Effector memory CD8-positive, alpha-beta T cell (primary cell): ENCODE data around the gene NDST4.

ENCODE experiments used
- ATAC-seq: fragments of 150-1000 bp; cut with Tn5 transposase; replicated peaks from 2 replicates; pipeline ENCODE4 v1.10.0; 2021; ENCODE audit warnings: mild to moderate bottlenecking, moderate library complexity
- DNase-seq, 3 experiments: peaks; one replicate each; pipeline ENCODE4 v3.0.0; 2021
- H3K27ac Mint-ChIP-seq, 2 donors: one replicate each; pipeline ENCODE4 v1.8.0; 2022; ENCODE audit warnings: mild to moderate bottlenecking in 2 of 2, mixed read lengths in 2 of 2, moderate library complexity in 2 of 2
- H3K27me3 Mint-ChIP-seq, 2 donors: one replicate each; pipeline ENCODE4 v1.8.0; 2022; ENCODE audit warnings: mixed read lengths in 2 of 2
- H3K36me3 Mint-ChIP-seq: one replicate; pipeline ENCODE4 v1.8.0; 2022; ENCODE audit warnings: mild to moderate bottlenecking, moderate library complexity, mixed read lengths; ENCODE audit not compliant: insufficient read depth
- H3K4me1 Mint-ChIP-seq, 2 donors: one replicate each; pipeline ENCODE4 v1.8.0; 2022; ENCODE audit warnings: low read depth in 2 of 2, mixed read lengths in 2 of 2
- H3K4me3 Mint-ChIP-seq, 2 donors: one replicate each; pipeline ENCODE4 v1.8.0; 2022; ENCODE audit warnings: mild to moderate bottlenecking in 2 of 2, mixed read lengths in 2 of 2, moderate library complexity in 2 of 2
- H3K9me3 Mint-ChIP-seq, 2 donors: one replicate each; pipeline ENCODE4 v1.8.0; 2022; ENCODE audit warnings: mixed read lengths in 2 of 2
- total RNA-seq, 9 experiments: gene quantifications; one replicate each; lab custom pipeline; 2026; lab: John Stamatoyannopoulos, UW

The NDST4 gene
- total RNA-seq = 0 to 1.1 (median 0) reads per million in 9 experiments

- no peak within 1 kb of the TSS for H3K27ac Mint-ChIP-seq
- no peak for DNase-seq
- H3K4me1 Mint-ChIP-seq = no peaks in the 10 kb centered on the region
- peaks cover 0 to 2% of the 10 kb centered on the region in 2 donors for H3K9me3 Mint-ChIP-seq
- no peak within 1 kb of the TSS for H3K4me3 Mint-ChIP-seq
- ATAC-seq = no peak
- no peaks in the 10 kb centered on the region for H3K27me3 Mint-ChIP-seq
- peaks cover 4% of the 10 kb centered on the region for H3K36me3 Mint-ChIP-seq
Measured at GRCh38 chr4:115113506-115114106, at the start of gene NDST4. NDST4 (minus strand) TSS chr4:115113620; CDS start chr4:115077036, 36,584 bp downstream.

- H3K36me3 Mint-ChIP-seq = no peaks in the 10 kb centered on the region
- H3K4me3 Mint-ChIP-seq = no peak overlapping the region
- no peaks in the 10 kb centered on the region for H3K4me1 Mint-ChIP-seq
- H3K27ac Mint-ChIP-seq = no peak overlapping the region
- H3K9me3 Mint-ChIP-seq = peaks cover 1 to 8% of the 10 kb centered on the region in 2 donors
- no peak for ATAC-seq
- no peak for DNase-seq
- no peaks in the 10 kb centered on the region for H3K27me3 Mint-ChIP-seq
Measured at GRCh38 chr4:115159141-115159540, 45.7 kb upstream of the NDST4 start.

- H3K4me3 Mint-ChIP-seq = no peak overlapping the region
- no peak overlapping the region for H3K27ac Mint-ChIP-seq
- no peaks in the 10 kb centered on the region for H3K4me1 Mint-ChIP-seq
- H3K9me3 Mint-ChIP-seq = peaks cover 1 to 8% of the 10 kb centered on the region in 2 donors
- H3K36me3 Mint-ChIP-seq = no peaks in the 10 kb centered on the region
- ATAC-seq (no peak), DNase-seq (no peak)
- H3K27me3 Mint-ChIP-seq = no peaks in the 10 kb centered on the region
Measured at GRCh38 chr4:115158296-115158695, 44.9 kb upstream of the NDST4 start.

- H3K4me3 Mint-ChIP-seq = no peak overlapping the region
- no peaks in the 10 kb centered on the region for H3K27me3 Mint-ChIP-seq
- DNase-seq (no peak), ATAC-seq (no peak)
- no peaks in the 10 kb centered on the region for H3K4me1 Mint-ChIP-seq
- H3K36me3 Mint-ChIP-seq = no peaks in the 10 kb centered on the region
- peaks cover 1 to 8% of the 10 kb centered on the region in 2 donors for H3K9me3 Mint-ChIP-seq
- no peak overlapping the region for H3K27ac Mint-ChIP-seq
Measured at GRCh38 chr4:115154826-115155225, 41.4 kb upstream of the NDST4 start.

GRCh38 chr4:115152965-115153364 is 39.5 kb upstream of the NDST4 start:
- H3K27ac Mint-ChIP-seq = no peak overlapping the region
- no peak for ATAC-seq

GRCh38 chr4:115152081-115152480 is 38.7 kb upstream of the NDST4 start:
- H3K4me1 Mint-ChIP-seq = no peaks in the 10 kb centered on the region
- no peaks in the 10 kb centered on the region for H3K36me3 Mint-ChIP-seq
- peaks cover 0 to 1% of the 10 kb centered on the region in 2 donors for H3K9me3 Mint-ChIP-seq
- H3K4me3 Mint-ChIP-seq = no peak overlapping the region
- no peak for DNase-seq
- no peak overlapping the region for H3K27ac Mint-ChIP-seq
- no peaks in the 10 kb centered on the region for H3K27me3 Mint-ChIP-seq
- ATAC-seq = no peak

More at GRCh38 chr4:115152965-115153364, 39.5 kb upstream of the NDST4 start:
- no peaks in the 10 kb centered on the region for H3K4me1 Mint-ChIP-seq
- H3K27me3 Mint-ChIP-seq = no peaks in the 10 kb centered on the region
- H3K36me3 Mint-ChIP-seq = no peaks in the 10 kb centered on the region
- H3K9me3 Mint-ChIP-seq = peaks cover 1 to 5% of the 10 kb centered on the region in 2 donors
- no peak for DNase-seq
- H3K4me3 Mint-ChIP-seq = no peak overlapping the region

- Mint-ChIP-seq H3K9me3 (no peaks in the 10 kb centered on the region), H3K36me3 (no peaks in the 10 kb centered on the region), H3K27ac (no peak overlapping the region), H3K4me3 (no peak overlapping the region), H3K27me3 (no peaks in the 10 kb centered on the region), H3K4me1 (no peaks in the 10 kb centered on the region)
- DNase-seq (no peak), ATAC-seq (no peak)
Measured at GRCh38 chr4:115149106-115149505, 35.7 kb upstream of the NDST4 start.

- no peak overlapping the region for H3K27ac Mint-ChIP-seq
- ATAC-seq = no peak
- H3K27me3 Mint-ChIP-seq = no peaks in the 10 kb centered on the region
- no peaks in the 10 kb centered on the region for H3K36me3 Mint-ChIP-seq
- no peaks in the 10 kb centered on the region for H3K9me3 Mint-ChIP-seq
- no peak overlapping the region for H3K4me3 Mint-ChIP-seq
- no peaks in the 10 kb centered on the region for H3K4me1 Mint-ChIP-seq
- DNase-seq = no peak
Measured at GRCh38 chr4:115145393-115146160, 32.2 kb upstream of the NDST4 start.

- Mint-ChIP-seq H3K9me3 (no peaks in the 10 kb centered on the region), H3K4me1 (no peaks in the 10 kb centered on the region), H3K27me3 (peaks cover 0 to 9% of the 10 kb centered on the region in 2 donors), H3K36me3 (no peaks in the 10 kb centered on the region), H3K4me3 (no peak overlapping the region), H3K27ac (no peak overlapping the region)
- ATAC-seq = no peak
- DNase-seq = no peak
Measured at GRCh38 chr4:115128037-115128436, 14.6 kb upstream of the NDST4 start.

GRCh38 chr4:115126491-115126890 is 13.1 kb upstream of the NDST4 start:
- H3K4me3 Mint-ChIP-seq = no peak overlapping the region
- ATAC-seq (no peak), DNase-seq (no peak)
- peaks cover 0 to 6% of the 10 kb centered on the region in 2 donors for H3K27me3 Mint-ChIP-seq
- H3K9me3 Mint-ChIP-seq = no peaks in the 10 kb centered on the region
- no peak overlapping the region for H3K27ac Mint-ChIP-seq
- H3K4me1 Mint-ChIP-seq = no peaks in the 10 kb centered on the region
- no peaks in the 10 kb centered on the region for H3K36me3 Mint-ChIP-seq

GRCh38 chr4:115121351-115122043 is 8.1 kb upstream of the NDST4 start:
- Mint-ChIP-seq H3K27me3 (no peaks in the 10 kb centered on the region), H3K36me3 (no peaks in the 10 kb centered on the region), H3K27ac (no peak overlapping the region), H3K9me3 (no peaks in the 10 kb centered on the region), H3K4me1 (no peaks in the 10 kb centered on the region), H3K4me3 (no peak overlapping the region)
- ATAC-seq = no peak
- no peak for DNase-seq

GRCh38 chr4:115119804-115120352 is 6.5 kb upstream of the NDST4 start:
- Mint-ChIP-seq H3K4me1 (no peaks in the 10 kb centered on the region), H3K4me3 (no peak overlapping the region), H3K27ac (no peak overlapping the region), H3K27me3 (no peaks in the 10 kb centered on the region), H3K36me3 (no peaks in the 10 kb centered on the region), H3K9me3 (no peaks in the 10 kb centered on the region)
- DNase-seq = no peak
- no peak for ATAC-seq

- DNase-seq = no peak
- no peak for ATAC-seq
- Mint-ChIP-seq H3K4me3 (no peak overlapping the region), H3K27me3 (no peaks in the 10 kb centered on the region), H3K36me3 (peaks cover 4% of the 10 kb centered on the region), H3K4me1 (no peaks in the 10 kb centered on the region), H3K27ac (no peak overlapping the region), H3K9me3 (peaks cover 0 to 2% of the 10 kb centered on the region in 2 donors)
Measured at GRCh38 chr4:115117651-115118050, 4.2 kb upstream of the NDST4 start.
